Spleen (tissue), 11 donors: ENCODE data around the gene ARL14EPL. TPM values are rescaled to one million over a fixed set of nuclear protein-coding genes. Genes with fewer than 3 reads are reported as not detected.

Experiments
- DNase-seq: peaks from one replicate; pipeline ENCODE4 v3.0.0-alpha.2; 2020
- H3K27ac ChIP-seq, 8 donors: fragments of 200-600 bp; sonication (generic) in 7 of 8; 1 replicate in 4 of 8; 2 replicates in 4 of 8; pipeline versions ENCODE4 v1.5.0 to v1.8.0; 2016 to 2021; ENCODE audit warnings: inconsistent platforms in 4 of 8, mild to moderate bottlenecking in 4 of 8, moderate library complexity in 1 of 8
- H3K27me3 ChIP-seq, 7 donors: fragments of 200-600 bp; sonication (generic) in 6 of 7; replicated peaks in 1 of 7; 1 replicate in 4 of 7; 2 replicates in 3 of 7; pipeline versions ENCODE4 v1.5.0 to v1.8.0; 2016 to 2021; ENCODE audit warnings: inconsistent platforms in 3 of 7, mild to moderate bottlenecking in 1 of 7
- H3K36me3 ChIP-seq, 6 donors: fragments of 200-600 bp; sonication (generic) in 5 of 6; 1 replicate in 4 of 6; 2 replicates in 2 of 6; pipeline versions ENCODE4 v1.5.0 to v1.8.0; 2016 to 2021; ENCODE audit warnings: inconsistent platforms in 2 of 6
- H3K4me1 ChIP-seq, 6 donors: fragments of 200-600 bp; sonication (generic) in 5 of 6; 1 replicate in 3 of 6; 2 replicates in 3 of 6; pipeline versions ENCODE4 v1.5.0 to v1.8.0; 2016 to 2021; ENCODE audit warnings: inconsistent platforms in 3 of 6
- H3K4me3 ChIP-seq, 8 donors: fragments of 200-600 bp; sonication (generic) in 7 of 8; 1 replicate in 4 of 8; 2 replicates in 4 of 8; pipeline versions ENCODE4 v1.5.0 to v1.8.0; 2016 to 2021; ENCODE audit warnings: inconsistent platforms in 4 of 8, mild to moderate bottlenecking in 4 of 8, moderate library complexity in 2 of 8
- H3K9me3 ChIP-seq, 8 donors: fragments of 200-600 bp; sonication (generic) in 7 of 8; 1 replicate in 4 of 8; 2 replicates in 4 of 8; pipeline versions ENCODE4 v1.5.0 to v1.8.0; 2016 to 2021; ENCODE audit warnings: inconsistent platforms in 4 of 8
- POLR2A ChIP-seq, 3 donors: fragments of 450-650 bp; IDR thresholded peaks; one replicate each; pipeline ENCODE4 v1.5.1; 2017; ENCODE audit warnings: antibody characterized with exemption in 3 of 3, mild to moderate bottlenecking in 1 of 3
- POLR2AphosphoS5 ChIP-seq, 3 donors: sonication (generic); formaldehyde crosslinking; IDR thresholded peaks; one replicate each; pipeline ENCODE4 v1.5.1; 2017; ENCODE audit warnings: antibody characterized with exemption in 3 of 3
- WGBS, 5 donors: extraction: QIAGEN DNeasy Blood & Tissue Kit in 3 of 5; methylation state at CpG; one replicate each; pipeline versions ENCODE4 v1.1.5 to v1.1.7; 2013 to 2018; 5-methylcytosine and 5-hydroxymethylcytosine counted together
- intact Hi-C: fragments of 100-400 bp; cut with DNase I; formaldehyde crosslinking; loops from one replicate; pipeline ENCODE4 v1.15.0; 2023; ENCODE audit warnings: low total_unique reads
- polyA plus RNA-seq, 3 donors: library from polyadenylated mRNA; stranded (reverse); fragments of 200-250 nt; gene quantifications; one replicate each; pipeline ENCODE4 v1.2.1, GENCODE V29; 2013
- total RNA-seq, 7 donors: library from RNA; depleted of rRNA in 3 of 7; stranded (reverse); fragments of >200 nt in 3 of 7; fragmentation: NEBNext Ultra II Directional in 4 of 7; extraction: Animal tissue kit (Norgen Biotek cat#: 25700) in 4 of 7; gene quantifications; one replicate each; pipeline versions ENCODE4 v1.1.0 to v1.2.1, GENCODE V29; 2016 to 2021
- TF ChIP-seq, protein P1 (sequence below), 11 experiments: fragments of 200-600 bp in 7 of 11; fragments of 450-650 bp in 4 of 11; sonication (generic) in 4 of 11; IDR thresholded peaks in 8 of 11; conservative IDR thresholded peaks in 3 of 11; 1 replicate in 7 of 11; 2 replicates in 4 of 11; pipeline versions ENCODE4 v1.4.0 to v1.8.0; 2016 to 2021; ENCODE audit warnings: antibody characterized with exemption in 11 of 11, inconsistent platforms in 4 of 11, mild to moderate bottlenecking in 1 of 11
- donor health status: healthy with polysubstance abuse.
- donor health status: DM: no; HTN: no; CAD: no; lungs with moderate emphysema.
- donor health status: DM: no; HTN: no; CAD: no.
- donor health status: Bipolar disorder and iron deficiency.
- donor health status: healthy.
- donor health status: DM: no; HTN: no; CAD: no.
- donor health status: DM: yes; HTN: yes; CAD: no.

The ARL14EPL gene
- total and polyA plus RNA-seq, 10 donors: 0.09 to 2.9 TPM; not detected in 8

GRCh38 chr5:116009806-116010205 lies 22.5 kb upstream of the ARL14EPL start:
- 75 to 85% (median 80%) methylated on average over 3 of the region's 3 CpGs for WGBS, 5 donors
- H3K9me3 ChIP-seq: no peaks in the 10 kb centered on the region
- TF ChIP-seq, protein P1, sequence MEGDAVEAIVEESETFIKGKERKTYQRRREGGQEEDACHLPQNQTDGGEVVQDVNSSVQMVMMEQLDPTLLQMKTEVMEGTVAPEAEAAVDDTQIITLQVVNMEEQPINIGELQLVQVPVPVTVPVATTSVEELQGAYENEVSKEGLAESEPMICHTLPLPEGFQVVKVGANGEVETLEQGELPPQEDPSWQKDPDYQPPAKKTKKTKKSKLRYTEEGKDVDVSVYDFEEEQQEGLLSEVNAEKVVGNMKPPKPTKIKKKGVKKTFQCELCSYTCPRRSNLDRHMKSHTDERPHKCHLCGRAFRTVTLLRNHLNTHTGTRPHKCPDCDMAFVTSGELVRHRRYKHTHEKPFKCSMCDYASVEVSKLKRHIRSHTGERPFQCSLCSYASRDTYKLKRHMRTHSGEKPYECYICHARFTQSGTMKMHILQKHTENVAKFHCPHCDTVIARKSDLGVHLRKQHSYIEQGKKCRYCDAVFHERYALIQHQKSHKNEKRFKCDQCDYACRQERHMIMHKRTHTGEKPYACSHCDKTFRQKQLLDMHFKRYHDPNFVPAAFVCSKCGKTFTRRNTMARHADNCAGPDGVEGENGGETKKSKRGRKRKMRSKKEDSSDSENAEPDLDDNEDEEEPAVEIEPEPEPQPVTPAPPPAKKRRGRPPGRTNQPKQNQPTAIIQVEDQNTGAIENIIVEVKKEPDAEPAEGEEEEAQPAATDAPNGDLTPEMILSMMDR (IDR thresholded peaks at IDR 0.05 in 8 of 11, conservative IDR thresholded peaks at IDR 0.05 in 3 of 11): no peak
- TF ChIP-seq POLR2A (IDR thresholded peaks at IDR 0.05) (no peak), POLR2AphosphoS5 (IDR thresholded peaks at IDR 0.05) (no peak)
- no peak overlapping the region for H3K27ac ChIP-seq
- intact Hi-C loops: no loop called here
- no peaks in the 10 kb centered on the region for H3K27me3 ChIP-seq
- no peak overlapping the region for H3K4me3 ChIP-seq
- no peak for DNase-seq
- no peaks in the 10 kb centered on the region for H3K4me1 ChIP-seq
- H3K36me3 ChIP-seq: no peaks in the 10 kb centered on the region

DNA sequence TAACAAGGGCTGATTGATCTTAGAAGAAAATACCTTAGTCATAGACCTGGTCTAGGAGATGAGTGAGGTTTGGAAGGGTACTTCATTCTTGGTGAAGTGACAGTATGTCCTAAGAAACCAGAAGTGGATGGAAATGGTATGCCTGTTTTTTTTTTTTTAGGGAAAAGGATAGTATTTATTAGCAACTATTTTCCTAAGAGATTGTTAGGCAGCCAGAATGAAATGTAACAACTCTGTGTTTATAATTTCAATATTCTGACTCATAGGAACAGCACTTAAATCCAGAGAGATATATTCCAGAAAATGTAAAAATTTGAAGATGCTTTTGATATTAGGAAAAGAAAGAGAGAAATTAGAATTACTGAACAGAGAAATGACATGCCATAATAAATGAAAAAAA lies 21.2 kb upstream of the ARL14EPL start:
- no peak overlapping the region for H3K4me3 ChIP-seq
- no peak for DNase-seq
- intact Hi-C loops: no loop called here

DNA sequence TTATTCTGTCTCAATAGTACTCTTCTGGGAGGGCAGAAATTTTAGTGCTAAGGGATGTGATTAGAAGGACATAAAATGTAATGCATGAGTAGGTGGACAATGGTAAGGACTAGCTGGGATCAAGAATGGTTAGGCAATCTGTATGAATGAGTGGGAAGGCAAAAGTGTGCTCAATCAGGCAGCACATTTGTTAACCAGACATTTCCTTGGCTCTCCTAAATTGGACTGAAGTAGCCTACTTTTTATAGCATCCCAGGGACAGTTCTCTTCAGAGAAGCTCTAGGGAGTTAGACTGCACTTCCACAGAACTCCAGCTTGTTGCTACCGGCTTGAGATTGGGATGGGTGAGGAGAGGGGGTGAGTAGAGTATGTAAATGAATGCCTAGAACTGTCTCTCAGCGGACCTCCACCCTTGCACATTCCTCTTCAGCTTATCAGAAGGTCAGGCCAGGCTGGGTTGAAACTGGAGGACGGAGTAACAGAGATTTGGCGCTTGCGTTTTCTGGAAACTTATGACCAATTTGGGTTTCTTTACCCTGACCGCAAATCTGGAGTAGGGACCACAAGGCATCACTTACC lies 19.0 kb upstream of the ARL14EPL start:
- TF ChIP-seq POLR2A (IDR thresholded peaks at IDR 0.05): no peak
- no peak for TF ChIP-seq POLR2AphosphoS5 (IDR thresholded peaks at IDR 0.05)
- TF ChIP-seq, protein P1 (IDR thresholded peaks at IDR 0.05 in 8 of 11, conservative IDR thresholded peaks at IDR 0.05 in 3 of 11): no peak
- no peak for DNase-seq
- Histone ChIP-seq H3K9me3 (no peaks in the 10 kb centered on the region), H3K4me1 (no peaks in the 10 kb centered on the region), H3K27me3 (no peaks in the 10 kb centered on the region), H3K36me3 (no peaks in the 10 kb centered on the region), H3K4me3 (no peak overlapping the region), H3K27ac (no peak overlapping the region)
- intact Hi-C loops: no loop called here
- 69 to 73% (median 71%) methylated on average over 6 of the region's 6 CpGs for WGBS, 5 donors

More for the DNA sequence above, 21.2 kb upstream of the ARL14EPL start:
- no peak overlapping the region for H3K27ac ChIP-seq
- no peaks in the 10 kb centered on the region for H3K4me1 ChIP-seq
- no peaks in the 10 kb centered on the region for H3K36me3 ChIP-seq
- TF ChIP-seq, protein P1 (IDR thresholded peaks at IDR 0.05 in 8 of 11, conservative IDR thresholded peaks at IDR 0.05 in 3 of 11): no peak
- TF ChIP-seq POLR2A (IDR thresholded peaks at IDR 0.05) (no peak), POLR2AphosphoS5 (IDR thresholded peaks at IDR 0.05) (no peak)
- H3K9me3 ChIP-seq: no peaks in the 10 kb centered on the region
- H3K27me3 ChIP-seq: no peaks in the 10 kb centered on the region

GRCh38 chr5:116013936-116014335 lies 18.3 kb upstream of the ARL14EPL start:
- no peak for DNase-seq
- Histone ChIP-seq H3K4me3 (no peak overlapping the region), H3K4me1 (no peaks in the 10 kb centered on the region), H3K36me3 (no peaks in the 10 kb centered on the region), H3K9me3 (no peaks in the 10 kb centered on the region), H3K27ac (no peak overlapping the region), H3K27me3 (no peaks in the 10 kb centered on the region)
- TF ChIP-seq, protein P1 (IDR thresholded peaks at IDR 0.05 in 8 of 11, conservative IDR thresholded peaks at IDR 0.05 in 3 of 11): no peak
- TF ChIP-seq POLR2A (IDR thresholded peaks at IDR 0.05) (no peak), POLR2AphosphoS5 (IDR thresholded peaks at IDR 0.05) (no peak)
- intact Hi-C loops: no loop called here
